SK-N-SH (cell line): ENCODE results near the gene PAOX. TPM values are rescaled to one million over a fixed set of nuclear protein-coding genes. Genes with fewer than 3 reads are reported as not detected.

Source experiments
- CTCF ChIA-PET: fragments of 300-600, 350-600 bp; formaldehyde crosslinking; extraction: SDS; loops from one replicate; lab custom pipeline; 2021; lab: Yijun Ruan, JAX
- POLR2A ChIA-PET: fragments of 350-600 bp; sonication (Branson Sonifier 250); formaldehyde crosslinking; extraction: SDS; loops from one replicate; lab custom pipeline; 2020; ENCODE audit warnings: antibody characterized with exemption, inconsistent platforms; lab: Yijun Ruan, JAX
- DNase-seq: peaks from one replicate; pipeline ENCODE4 v3.0.0; 2012
- H2AFZ ChIP-seq: fragments of 200-600 bp; sonication (generic); 2 replicates; pipeline ENCODE4 v1.8.1; 2016; ENCODE audit warnings: antibody characterized with exemption, mild to moderate bottlenecking, low read depth
- H3F3A ChIP-seq: fragments of 200-600 bp; sonication (generic); replicated peaks from 2 replicates; pipeline ENCODE3; 2016; ENCODE audit warnings: antibody characterized with exemption, mild to moderate bottlenecking; ENCODE audit not compliant: insufficient read depth
- H3K27ac ChIP-seq, 2 experiments: fragments of 200-500 bp in 1 of 2; fragments of 200-600 bp in 1 of 2; sonication (Bioruptor generic) in 1 of 2; sonication (generic), shearing (Covaris generic) in 1 of 2; 2 replicates each; pipeline versions ENCODE4 v1.5.1 to v1.6.1; 2014 to 2016; ENCODE audit warnings: low read depth in 2 of 2, inconsistent platforms in 1 of 2, low read length in 1 of 2, mild to moderate bottlenecking in 1 of 2, mixed read lengths in 1 of 2
- H3K27me3 ChIP-seq: fragments of 200-600 bp; sonication (generic), shearing (Covaris generic); 2 replicates; pipeline ENCODE4 v1.6.1; 2016; ENCODE audit warnings: mixed run types; ENCODE audit not compliant: insufficient read depth
- H3K36me3 ChIP-seq, 2 experiments: fragments of 200-500 bp in 1 of 2; fragments of 200-600 bp in 1 of 2; sonication (Bioruptor generic) in 1 of 2; sonication (generic) in 1 of 2; replicated peaks in 1 of 2; 2 replicates each; pipeline versions ENCODE3 to v1.5.1; 2014 to 2016; ENCODE audit warnings: low read length in 1 of 2, mild to moderate bottlenecking in 1 of 2; ENCODE audit not compliant: insufficient read depth in 2 of 2, control insufficient read depth in 1 of 2
- H3K4me1 ChIP-seq, 2 experiments: fragments of 200-500 bp in 1 of 2; fragments of 200-600 bp in 1 of 2; sonication (Bioruptor generic) in 1 of 2; sonication (generic), shearing (Covaris generic) in 1 of 2; 2 replicates each; pipeline versions ENCODE4 v1.5.1 to v1.6.1; 2014 to 2016; ENCODE audit warnings: low read depth in 1 of 2, low read length in 1 of 2, mixed run types in 1 of 2; ENCODE audit not compliant: insufficient read depth in 2 of 2, control insufficient read depth in 1 of 2
- H3K4me2 ChIP-seq: fragments of 200-600 bp; sonication (generic), shearing (Covaris generic); 2 replicates; pipeline ENCODE4 v1.6.1; 2017; ENCODE audit warnings: mixed run types
- H3K4me3 ChIP-seq, 2 experiments: fragments of 200-500 bp in 1 of 2; fragments of 200-600 bp in 1 of 2; sonication (Bioruptor generic) in 1 of 2; sonication (generic), shearing (Covaris generic) in 1 of 2; 2 replicates each; pipeline versions ENCODE4 v1.5.1 to v1.8.1; 2014 to 2016; ENCODE audit warnings: low read depth in 2 of 2, inconsistent platforms in 1 of 2, low read length in 1 of 2, mild to moderate bottlenecking in 1 of 2, mixed read lengths in 1 of 2, moderate library complexity in 1 of 2
- H3K79me2 ChIP-seq: fragments of 200-600 bp; sonication (generic); 2 replicates; pipeline ENCODE4 v1.8.1; 2017; ENCODE audit warnings: mild to moderate bottlenecking; ENCODE audit not compliant: insufficient read depth
- H3K9ac ChIP-seq: fragments of 200-600 bp; sonication (generic); 2 replicates; pipeline ENCODE4 v1.6.1; 2017; ENCODE audit warnings: mixed run types
- H3K9me2 ChIP-seq: fragments of 200-600 bp; sonication (generic); 2 replicates; pipeline ENCODE4 v1.6.1; 2017; ENCODE audit warnings: mixed run types
- H3K9me3 ChIP-seq: fragments of 200-600 bp; sonication (generic); 2 replicates; pipeline ENCODE4 v1.6.1; 2017; ENCODE audit warnings: mixed run types, mild to moderate bottlenecking, moderate library complexity
- H4K20me1 ChIP-seq: fragments of 200-600 bp; sonication (generic); 2 replicates; pipeline ENCODE4 v1.6.1; 2017; ENCODE audit warnings: mild to moderate bottlenecking, mixed run types; ENCODE audit not compliant: insufficient read depth
- ELF1 ChIP-seq: IDR thresholded peaks from 2 replicates; pipeline ENCODE4 v1.4.0; 2012
- EP300 ChIP-seq, 2 experiments: IDR thresholded peaks; 2 replicates each; pipeline versions ENCODE4 v1.4.0 to v1.6.1; 2012; ENCODE audit warnings: borderline replicate concordance in 1 of 2, low read depth in 1 of 2, low read length in 1 of 2
- EZH2phosphoT487 ChIP-seq: fragments of 200-600 bp; sonication (generic); IDR thresholded peaks from 2 replicates; pipeline ENCODE4 v1.6.1; 2017; ENCODE audit warnings: low read depth, mixed run types, mild to moderate bottlenecking, antibody characterized with exemption, moderate library complexity, borderline replicate concordance
- FOSL2 ChIP-seq: IDR thresholded peaks from 2 replicates; pipeline ENCODE4 v1.4.0; 2012; ENCODE audit warnings: low read depth, mild to moderate bottlenecking, moderate library complexity, borderline replicate concordance
- FOXJ3 ChIP-seq: sonication (generic); formaldehyde crosslinking; IDR thresholded peaks from 2 replicates; pipeline ENCODE4 v1.5.1; 2020; ENCODE audit warnings: mild to moderate bottlenecking, missing genetic modification reagents
- GABPA ChIP-seq: IDR thresholded peaks from 2 replicates; pipeline ENCODE4 v1.4.0; 2012; ENCODE audit warnings: low read depth, mild to moderate bottlenecking
- JUND ChIP-seq: IDR thresholded peaks from 2 replicates; pipeline ENCODE4 v1.4.0; 2012
- MEF2A ChIP-seq: IDR thresholded peaks from 2 replicates; pipeline ENCODE4 v1.4.0; 2012; ENCODE audit warnings: low read depth, borderline replicate concordance
- MXI1 ChIP-seq: IDR thresholded peaks from 2 replicates; pipeline ENCODE4 v1.6.1; 2012; ENCODE audit warnings: mild to moderate bottlenecking, low read depth, low read length, improper control_type of control experiment
- PBX3 ChIP-seq: IDR thresholded peaks from 2 replicates; pipeline ENCODE4; 2012
- POLR2AphosphoS5 ChIP-seq: IDR thresholded peaks from 2 replicates; pipeline ENCODE4 v1.6.1; 2012; ENCODE audit warnings: low read depth, low read length
- RXRA ChIP-seq: IDR thresholded peaks from 2 replicates; pipeline ENCODE4 v1.4.0; 2012; ENCODE audit warnings: low read depth, mild to moderate bottlenecking, borderline replicate concordance
- TAF1 ChIP-seq: IDR thresholded peaks from 2 replicates; pipeline ENCODE4 v1.6.1; 2012; ENCODE audit warnings: low read depth, mild to moderate bottlenecking, low read length, moderate library complexity, borderline replicate concordance
- TCF12 ChIP-seq: IDR thresholded peaks from 2 replicates; pipeline ENCODE4 v1.4.0; 2012
- TEAD4 ChIP-seq: IDR thresholded peaks from 2 replicates; pipeline ENCODE4 v1.4.0; 2012; ENCODE audit warnings: mild to moderate bottlenecking, borderline replicate concordance; ENCODE audit not compliant: insufficient read depth
- WGBS: methylation state at CpG from one replicate; pipeline ENCODE4 v1.1.6; 2017; ENCODE audit warnings: low lambda C conversion rate; 5-methylcytosine and 5-hydroxymethylcytosine counted together
- polyA plus RNA-seq, 3 experiments: library from polyadenylated mRNA; depleted of rRNA; stranded (reverse); fragments of >200 nt; gene quantifications; 2 replicates each; pipeline ENCODE4 v1.2.3, GENCODE V29; 2012
- TF ChIP-seq, protein P1 (sequence below): IDR thresholded peaks from 2 replicates; pipeline ENCODE4 v1.4.0; 2012; ENCODE audit warnings: low read depth, borderline replicate concordance
- TF ChIP-seq, protein P2 (sequence below): fragments of 150-350 bp; IDR thresholded peaks from 2 replicates; pipeline ENCODE4 v1.6.1; 2017; ENCODE audit warnings: antibody characterized with exemption, low read length, low read depth, borderline replicate concordance

The PAOX gene
- polyA plus RNA-seq, 1 of the 3 experiments (the other 2 are of a cell fraction), result 6.2 TPM

- H3K9me3 ChIP-seq, result no peaks in the 10 kb centered on the region
- H2AFZ ChIP-seq, result no peak overlapping the region
- no peaks in the 10 kb centered on the region for H3K9me2 ChIP-seq
- H3K79me2 ChIP-seq, result peaks cover 48% of the 10 kb centered on the region
- ChIA-PET CTCF (no interaction called here), POLR2A (no interaction called here)
- DNase-seq, result no peak
- peaks cover 13% of the 10 kb centered on the region; the same call in 1 of the 2 replicates for H4K20me1 ChIP-seq
- H3K27ac ChIP-seq, result no peak overlapping the region
- H3F3A ChIP-seq, result peaks cover 18% of the 10 kb centered on the region
- TF ChIP-seq EZH2phosphoT487 (no peak), MEF2A (no peak)
- no peak overlapping the region for H3K4me3 ChIP-seq
- H3K9ac ChIP-seq, result no peak overlapping the region
- no peaks in the 10 kb centered on the region for H3K27me3 ChIP-seq
- 91% methylated on average over 5 of the region's 5 CpGs for WGBS
- H3K4me1 ChIP-seq, result peaks cover 0 to 12% of the 10 kb centered on the region in 2 experiments; a peak in 3 of 4 replicates
- no peak overlapping the region for H3K4me2 ChIP-seq
- peaks cover 36 to 56% of the 10 kb centered on the region in 2 experiments for H3K36me3 ChIP-seq
Observed at GRCh38 chr10:133403784-133404183, 24.7 kb downstream of the PAOX start.

- peak overlapping the region; percentile 26; the same call in 1 of the 2 replicates for H3K4me2 ChIP-seq
- H3F3A ChIP-seq, result peaks cover 18% of the 10 kb centered on the region
- peaks cover 48% of the 10 kb centered on the region for H3K79me2 ChIP-seq
- ChIA-PET POLR2A (no interaction called here), CTCF (no interaction called here)
- no peak for DNase-seq
- no peak overlapping the region for H3K4me3 ChIP-seq
- 28% methylated on average over 2 of the region's 2 CpGs for WGBS
- peaks cover 0 to 12% of the 10 kb centered on the region in 2 experiments; a peak in 3 of 4 replicates for H3K4me1 ChIP-seq
- H3K9me3 ChIP-seq, result 0 out of 2 replicates have a peak, but pooled peaks cover under 1% of the 10 kb centered on the region
- TF ChIP-seq TEAD4 (peak; percentile 38; the same call in 1 of the 2 replicates), FOXJ3 (CRISPR knock-in tag) (no peak), PBX3 (peak; percentile 64), FOSL2 (no peak), TCF12 (peak; percentile 27; the same call in 1 of the 2 replicates), EP300 (IDR thresholded peaks at IDR 0.05; ENCODE audit: borderline replicate concordance in 1 of 2, low read depth in 1 of 2, low read length in 1 of 2) (peak in 1 of 2 experiments; percentile 11; a peak in 1 of 4 replicates), JUND (peak; percentile 35)
- H3K27me3 ChIP-seq, result no peaks in the 10 kb centered on the region
- peaks cover 51 to 57% of the 10 kb centered on the region in 2 experiments for H3K36me3 ChIP-seq
- no peaks in the 10 kb centered on the region for H3K9me2 ChIP-seq
- H3K9ac ChIP-seq, result no peak overlapping the region
- no peak overlapping the region for H2AFZ ChIP-seq
- peak overlapping the region in 1 of 2 experiments; percentile 60; a peak in 2 of 4 replicates for H3K27ac ChIP-seq
- peaks cover 13% of the 10 kb centered on the region; the same call in 1 of the 2 replicates for H4K20me1 ChIP-seq
Observed at GRCh38 chr10:133405272-133405671, 26.2 kb downstream of the PAOX start.

GRCh38 chr10:133405844-133406527, 26.9 kb downstream of the PAOX start:
- no peaks in the 10 kb centered on the region for H3K9me2 ChIP-seq
- H2AFZ ChIP-seq, result no peak overlapping the region
- no peaks in the 10 kb centered on the region for H3K27me3 ChIP-seq
- POLR2A ChIA-PET, result no interaction called here
- H3K4me2 ChIP-seq, result peak overlapping the region; percentile 26; the same call in 1 of the 2 replicates
- H3K4me1 ChIP-seq, result peaks cover 0 to 12% of the 10 kb centered on the region in 2 experiments; a peak in 2 of 4 replicates
- H3K79me2 ChIP-seq, result peaks cover 51% of the 10 kb centered on the region
- H4K20me1 ChIP-seq, result peaks cover 13% of the 10 kb centered on the region; the same call in 1 of the 2 replicates
- H3K36me3 ChIP-seq, result peaks cover 52 to 57% of the 10 kb centered on the region in 2 experiments
- no peak for DNase-seq
- WGBS, result 97% methylated on average over 8 of the region's 8 CpGs
- CTCF ChIA-PET, result no interaction called here
- no peak overlapping the region for H3K4me3 ChIP-seq
- H3K9me3 ChIP-seq, result peaks cover 8% of the 10 kb centered on the region; the same call in 1 of the 2 replicates
- H3K27ac ChIP-seq, result peak overlapping the region in 1 of 2 experiments; percentile 60; a peak in 2 of 4 replicates
- H3F3A ChIP-seq, result peaks cover 18% of the 10 kb centered on the region
- H3K9ac ChIP-seq, result no peak overlapping the region
- TF ChIP-seq GABPA, result no peak
- TF ChIP-seq, protein P1, sequence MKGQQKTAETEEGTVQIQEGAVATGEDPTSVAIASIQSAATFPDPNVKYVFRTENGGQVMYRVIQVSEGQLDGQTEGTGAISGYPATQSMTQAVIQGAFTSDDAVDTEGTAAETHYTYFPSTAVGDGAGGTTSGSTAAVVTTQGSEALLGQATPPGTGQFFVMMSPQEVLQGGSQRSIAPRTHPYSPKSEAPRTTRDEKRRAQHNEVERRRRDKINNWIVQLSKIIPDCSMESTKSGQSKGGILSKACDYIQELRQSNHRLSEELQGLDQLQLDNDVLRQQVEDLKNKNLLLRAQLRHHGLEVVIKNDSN, result no peak
- no peak for TF ChIP-seq POLR2AphosphoS5
- peak in 1 of 2 experiments; percentile 36; a peak in 1 of 4 replicates for TF ChIP-seq EP300 (IDR thresholded peaks at IDR 0.05; ENCODE audit: borderline replicate concordance in 1 of 2, low read depth in 1 of 2, low read length in 1 of 2)
- TF ChIP-seq MXI1, result no peak
- no peak for TF ChIP-seq TAF1
- TF ChIP-seq FOXJ3 (CRISPR knock-in tag), result no peak
- TF ChIP-seq RXRA, result no peak
- TF ChIP-seq ELF1, result no peak
- TF ChIP-seq PBX3, result 0 out of 2 replicates have a peak, but pooled peaks have one; percentile 5
- TF ChIP-seq, protein P2, sequence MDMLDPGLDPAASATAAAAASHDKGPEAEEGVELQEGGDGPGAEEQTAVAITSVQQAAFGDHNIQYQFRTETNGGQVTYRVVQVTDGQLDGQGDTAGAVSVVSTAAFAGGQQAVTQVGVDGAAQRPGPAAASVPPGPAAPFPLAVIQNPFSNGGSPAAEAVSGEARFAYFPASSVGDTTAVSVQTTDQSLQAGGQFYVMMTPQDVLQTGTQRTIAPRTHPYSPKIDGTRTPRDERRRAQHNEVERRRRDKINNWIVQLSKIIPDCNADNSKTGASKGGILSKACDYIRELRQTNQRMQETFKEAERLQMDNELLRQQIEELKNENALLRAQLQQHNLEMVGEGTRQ, result no peak
